Ramos (cell line): ENCODE measurements around the gene LMBR1.
"Not testable (repeated sequence)": the region's sequence is repeated elsewhere in the genome, so short reads cannot be mapped to it uniquely, and the experiment has no call there.

Source experiments
- in situ Hi-C: fragments of 300-500 bp; cut with MboI; formaldehyde crosslinking; loops from one replicate; pipeline ENCODE4 v1.14.3; 2022; ENCODE audit warnings: low sequenced_read_pairs; ENCODE audit not compliant: unreplicated experiment

LMBR1 gene, protein sequence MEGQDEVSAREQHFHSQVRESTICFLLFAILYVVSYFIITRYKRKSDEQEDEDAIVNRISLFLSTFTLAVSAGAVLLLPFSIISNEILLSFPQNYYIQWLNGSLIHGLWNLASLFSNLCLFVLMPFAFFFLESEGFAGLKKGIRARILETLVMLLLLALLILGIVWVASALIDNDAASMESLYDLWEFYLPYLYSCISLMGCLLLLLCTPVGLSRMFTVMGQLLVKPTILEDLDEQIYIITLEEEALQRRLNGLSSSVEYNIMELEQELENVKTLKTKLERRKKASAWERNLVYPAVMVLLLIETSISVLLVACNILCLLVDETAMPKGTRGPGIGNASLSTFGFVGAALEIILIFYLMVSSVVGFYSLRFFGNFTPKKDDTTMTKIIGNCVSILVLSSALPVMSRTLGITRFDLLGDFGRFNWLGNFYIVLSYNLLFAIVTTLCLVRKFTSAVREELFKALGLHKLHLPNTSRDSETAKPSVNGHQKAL

DNA sequence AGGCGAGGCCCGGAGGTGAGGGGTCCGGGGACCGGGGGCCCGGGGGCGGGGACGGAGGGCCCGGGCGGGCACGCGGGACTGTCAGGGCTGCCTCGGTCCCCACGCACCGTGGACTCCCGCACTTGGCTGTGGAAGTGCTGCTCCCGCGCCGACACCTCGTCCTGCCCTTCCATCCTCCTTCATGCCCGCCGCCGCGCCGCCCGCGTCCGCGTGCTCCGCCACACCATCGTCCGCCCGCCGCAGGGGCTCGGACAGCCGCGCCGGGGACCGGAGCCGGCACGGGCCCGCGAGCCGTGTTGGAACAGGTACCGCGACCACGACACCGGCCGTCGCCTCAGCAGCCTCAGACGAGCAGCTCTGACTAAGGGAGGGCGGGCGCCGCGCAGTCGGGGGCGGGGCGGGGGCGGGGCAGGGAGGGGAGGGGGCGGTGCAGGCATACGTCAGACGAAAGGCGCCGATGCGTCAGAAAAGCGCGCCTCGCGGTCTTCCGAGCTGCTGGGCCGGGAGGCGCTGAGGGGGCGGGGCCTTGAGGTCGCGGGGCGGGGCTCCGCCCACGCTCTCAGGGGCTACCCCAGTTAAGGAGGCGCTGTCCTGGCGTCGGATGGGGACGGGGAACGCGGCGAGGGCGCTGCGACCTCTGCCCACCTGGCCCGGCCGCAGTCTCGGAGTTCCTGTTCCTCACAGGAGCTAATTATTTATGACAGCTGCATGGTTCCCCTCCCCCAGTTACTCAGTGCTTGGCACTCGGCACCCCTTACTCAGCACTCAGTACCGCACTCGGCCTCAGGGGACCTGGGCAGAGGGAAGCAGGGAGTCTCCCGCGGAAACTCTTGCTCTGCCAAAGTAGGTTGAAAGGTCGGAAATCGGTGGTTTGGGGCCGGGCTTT, at the start of gene LMBR1:
TSS of gene LMBR1 (minus strand) at position 363 of the 886 bp plus-strand sequence. CDS start at position 173, 190 bp downstream.
- in situ Hi-C loops, result no loop called here

DNA sequence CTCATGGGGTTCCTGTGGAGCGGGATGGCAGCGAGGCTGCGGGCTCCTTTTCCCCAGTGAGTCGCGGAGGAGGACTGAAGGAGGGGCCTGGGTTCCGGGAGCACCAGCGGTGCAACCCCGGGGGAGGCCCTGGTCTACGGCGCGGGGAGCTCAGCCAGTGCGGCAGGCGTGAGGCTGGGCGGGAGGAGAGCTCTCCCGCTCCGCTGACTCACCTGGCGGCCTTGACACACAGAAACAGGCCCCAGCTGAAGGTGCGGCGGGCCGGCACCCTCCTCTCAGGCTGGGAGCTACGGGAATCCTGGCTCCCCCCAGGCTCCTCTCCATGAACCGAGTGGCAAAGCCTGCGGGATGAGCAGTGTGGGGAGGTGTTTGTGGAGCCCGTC, 49.7 kb upstream of the LMBR1 start:
- in situ Hi-C loops, result no loop called here

DNA sequence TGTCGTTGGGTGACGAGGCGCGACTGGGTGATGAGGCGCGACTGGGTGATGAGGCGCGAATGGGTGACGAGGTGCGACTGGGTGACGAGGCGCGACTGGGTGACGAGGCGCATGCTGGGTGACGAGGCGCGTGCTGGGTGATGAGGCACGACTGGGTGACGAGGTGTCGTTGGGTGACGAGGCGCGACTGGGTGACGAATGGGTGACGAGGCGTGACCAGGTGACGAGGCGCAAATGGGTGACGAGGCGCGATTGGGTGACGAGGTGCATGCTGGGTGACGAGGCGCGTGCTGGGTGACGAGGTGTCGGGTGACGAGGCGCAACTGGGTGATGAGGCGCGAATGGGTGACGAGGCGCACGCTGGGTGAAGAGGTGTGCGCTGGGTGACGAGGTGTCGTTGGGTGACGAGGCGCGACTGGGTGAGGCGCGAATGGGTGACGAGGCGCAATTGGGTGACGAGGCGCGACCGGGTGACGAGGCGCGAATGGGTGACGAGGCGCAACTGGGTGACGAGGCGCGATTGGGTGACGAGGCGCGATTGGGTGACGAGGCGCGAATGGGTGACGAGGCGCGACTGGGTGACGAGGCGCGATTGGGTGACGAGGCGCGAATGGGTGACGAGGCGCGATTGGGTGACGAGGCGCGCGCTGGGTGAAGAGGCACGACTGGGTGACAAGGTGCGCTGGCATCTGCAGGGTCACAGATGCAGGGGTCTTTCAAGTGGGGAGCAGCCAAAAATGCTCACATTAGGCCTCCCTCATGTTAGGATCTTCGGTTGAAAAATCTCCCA, 48.6 kb upstream of the LMBR1 start:
- in situ Hi-C loops, result no loop called here

DNA sequence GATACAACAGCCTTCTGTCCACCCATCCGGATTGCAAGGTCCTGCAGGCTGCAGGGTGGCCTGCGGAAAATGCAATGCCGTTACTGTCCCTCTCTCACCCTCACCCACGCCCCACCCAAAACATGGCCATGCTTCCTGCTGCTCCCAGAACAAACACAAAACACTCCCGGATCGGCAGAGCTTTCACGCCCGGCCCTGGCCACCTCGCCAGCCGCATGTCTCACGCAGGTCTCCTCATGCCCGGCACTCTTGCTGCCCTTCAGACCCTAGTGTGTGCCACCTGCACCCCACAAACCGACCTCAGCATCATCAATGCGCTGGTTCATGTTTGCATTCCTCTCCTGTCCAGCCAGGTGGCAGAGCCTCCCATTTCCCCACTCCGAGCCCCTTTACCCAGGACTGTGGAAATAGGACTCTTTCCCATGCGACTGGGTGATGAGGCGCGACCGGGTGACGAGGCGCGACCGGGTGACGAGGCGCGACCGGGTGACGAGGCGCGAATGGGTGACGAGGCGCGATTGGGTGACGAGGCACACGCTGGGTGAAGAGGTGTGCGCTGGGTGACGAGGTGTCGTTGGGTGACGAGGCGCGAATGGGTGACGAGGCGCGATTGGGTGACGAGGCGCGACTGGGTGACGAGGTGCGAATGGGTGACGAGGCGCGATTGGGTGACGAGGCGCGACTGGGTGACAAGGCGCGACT, 47.6 kb upstream of the LMBR1 start:
- in situ Hi-C loops, result no loop called here

DNA sequence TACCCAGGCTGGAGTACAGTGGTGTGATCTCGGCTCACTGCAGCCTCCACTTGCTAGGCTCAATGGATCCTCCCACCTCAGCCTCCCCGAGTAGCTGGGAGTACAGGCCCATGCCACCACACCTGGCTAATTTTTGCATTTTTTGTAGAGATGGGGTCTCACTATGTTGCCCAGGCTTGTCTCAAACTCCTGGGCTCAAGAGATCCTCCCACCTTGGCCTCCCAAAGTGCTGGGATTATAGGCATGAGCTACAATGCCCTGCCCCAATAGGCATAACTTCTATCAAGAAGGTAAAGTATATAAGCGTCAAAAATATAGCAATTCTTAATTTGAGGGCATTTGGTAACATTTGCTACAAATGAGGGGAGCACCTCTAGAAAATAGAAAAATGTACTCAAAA, 43.8 kb upstream of the LMBR1 start:
- in situ Hi-C loops, result not testable (repeated sequence)

DNA sequence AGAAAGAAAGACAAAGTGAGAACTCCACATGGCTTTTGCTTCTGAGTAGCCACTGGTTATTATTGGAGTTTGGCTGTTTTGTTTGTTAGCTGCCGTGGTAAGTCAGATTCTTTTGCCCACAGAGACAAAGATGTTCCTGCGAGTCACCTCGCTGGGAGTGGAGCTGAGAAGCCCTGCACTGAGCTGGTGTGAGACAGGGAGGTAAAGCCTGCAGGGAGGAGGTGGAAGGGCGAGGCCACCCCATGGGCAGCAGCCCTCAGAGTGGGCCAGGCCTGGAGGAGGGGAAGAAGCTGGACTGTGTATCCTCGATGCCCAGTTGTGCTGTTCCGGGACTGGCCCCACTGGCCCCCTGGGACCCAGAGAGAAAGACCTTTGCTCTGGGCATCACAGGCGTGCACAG, 42.3 kb upstream of the LMBR1 start:
- in situ Hi-C loops, result no loop called here

- in situ Hi-C loops, result no loop called here
These were observed 39.0 kb upstream of the LMBR1 start for GRCh38 chr7:156932006-156932405.

GRCh38 chr7:156929789-156930539, 37.0 kb upstream of the LMBR1 start:
- in situ Hi-C loops, result no loop called here

- in situ Hi-C loops, result no loop called here
These were observed 35.4 kb upstream of the LMBR1 start for GRCh38 chr7:156928406-156928747.

- in situ Hi-C loops, result no loop called here
These were observed 34.8 kb upstream of the LMBR1 start for GRCh38 chr7:156927571-156928405.

GRCh38 chr7:156925821-156926220, 32.8 kb upstream of the LMBR1 start:
- in situ Hi-C loops, result not testable (repeated sequence)

- in situ Hi-C loops, result not testable (repeated sequence)
These were observed 29.3 kb upstream of the LMBR1 start for GRCh38 chr7:156922304-156922703.

- in situ Hi-C loops, result not testable (repeated sequence)
These were observed 27.7 kb upstream of the LMBR1 start for GRCh38 chr7:156920487-156921373.

- in situ Hi-C loops, result no loop called here
These were observed 27.1 kb upstream of the LMBR1 start for GRCh38 chr7:156920076-156920475.

- in situ Hi-C loops, result no loop called here
These were observed 26.2 kb upstream of the LMBR1 start for GRCh38 chr7:156919132-156919713.

DNA sequence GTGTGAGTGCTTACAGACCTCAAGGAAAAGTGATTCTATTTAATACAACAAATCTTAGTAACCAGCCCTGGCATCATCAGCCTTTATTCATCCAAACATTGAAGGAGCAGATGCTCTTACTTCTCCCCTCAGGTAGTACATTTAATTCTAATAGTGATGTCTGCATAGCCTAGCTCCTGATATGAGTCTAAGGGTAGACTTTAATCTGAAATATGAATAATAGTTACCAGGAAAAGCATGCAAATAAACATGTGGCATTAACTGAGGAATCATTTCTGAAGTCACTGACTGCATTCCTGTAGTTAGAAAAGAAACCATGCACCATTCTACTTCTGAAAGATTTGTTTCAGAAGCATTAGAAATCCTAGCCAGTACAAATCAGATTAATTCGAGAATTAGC, 25.7 kb upstream of the LMBR1 start:
- in situ Hi-C loops, result no loop called here
